DOHH2 (cell line): ENCODE results near the gene RBM17.

Experiments used
- H3F3A ChIP-seq: fragments of 200-600 bp; sonication (generic), shearing (Covaris generic); 2 replicates; pipeline ENCODE4 v1.6.0; 2016; ENCODE audit warnings: antibody characterized with exemption, mild to moderate bottlenecking; ENCODE audit not compliant: control insufficient read depth, insufficient read depth
- H3K27ac ChIP-seq: fragments of 200-600 bp; sonication (generic); 2 replicates; pipeline ENCODE4 v1.5.1; 2014; ENCODE audit warnings: low read depth, mild to moderate bottlenecking, low read length, moderate library complexity
- H3K27me3 ChIP-seq: fragments of 200-600 bp; sonication (generic); 2 replicates; pipeline ENCODE4 v1.6.1; 2014; ENCODE audit warnings: mild to moderate bottlenecking, low read length, mixed read lengths; ENCODE audit not compliant: control insufficient read depth
- H3K36me3 ChIP-seq: fragments of 200-600 bp; sonication (generic); 2 replicates; pipeline ENCODE4 v1.6.1; 2014; ENCODE audit warnings: mild to moderate bottlenecking, low read length, moderate library complexity, mixed read lengths; ENCODE audit not compliant: control insufficient read depth
- H3K4me1 ChIP-seq: fragments of 200-600 bp; sonication (generic); 2 replicates; pipeline ENCODE4 v1.6.1; 2014; ENCODE audit warnings: mild to moderate bottlenecking, low read length, mixed read lengths; ENCODE audit not compliant: control insufficient read depth
- H3K4me2 ChIP-seq: fragments of 200-600 bp; sonication (generic); 2 replicates; pipeline ENCODE4 v1.6.0; 2014; ENCODE audit warnings: mild to moderate bottlenecking, low read length, moderate library complexity
- H3K4me3 ChIP-seq: fragments of 200-600 bp; sonication (generic); 2 replicates; pipeline ENCODE4 v1.5.1; 2014; ENCODE audit warnings: mild to moderate bottlenecking, low read length, mixed read lengths
- H3K79me2 ChIP-seq: fragments of 200-600 bp; sonication (generic); 2 replicates; pipeline ENCODE4 v1.6.1; 2014; ENCODE audit warnings: mild to moderate bottlenecking, low read length, mixed read lengths; ENCODE audit not compliant: control insufficient read depth
- H3K9me2 ChIP-seq: fragments of 200-600 bp; sonication (generic); replicated peaks from 2 replicates; pipeline ENCODE4 v1.6.1; 2014; ENCODE audit warnings: mild to moderate bottlenecking, low read length, mixed read lengths; ENCODE audit not compliant: control insufficient read depth
- H3K9me3 ChIP-seq: fragments of 200-600 bp; sonication (generic); 2 replicates; pipeline ENCODE4 v1.6.1; 2014; ENCODE audit warnings: antibody characterized with exemption, low read length, mixed read lengths; ENCODE audit not compliant: control insufficient read depth, insufficient read depth
- H4K20me1 ChIP-seq: fragments of 200-600 bp; sonication (generic); 2 replicates; pipeline ENCODE4 v1.6.0; 2014; ENCODE audit warnings: low read depth, mild to moderate bottlenecking, antibody characterized with exemption, low read length, moderate library complexity; ENCODE audit not compliant: control insufficient read depth, insufficient read depth
- CTCF ChIP-seq: fragments of 200-600 bp; sonication (generic); IDR thresholded peaks from one replicate; pipeline ENCODE4 v1.5.1; 2014; ENCODE audit warnings: antibody characterized with exemption, mild to moderate bottlenecking, low read depth, low read length; ENCODE audit not compliant: poor library complexity, severe bottlenecking
- EZH2phosphoT487 ChIP-seq: fragments of 200-600 bp; sonication (generic); IDR thresholded peaks from 2 replicates; pipeline ENCODE4 v1.6.1; 2017; ENCODE audit warnings: borderline replicate concordance, mild to moderate bottlenecking, antibody characterized with exemption, low read length, moderate library complexity, mixed read lengths

The RBM17 gene

DNA sequence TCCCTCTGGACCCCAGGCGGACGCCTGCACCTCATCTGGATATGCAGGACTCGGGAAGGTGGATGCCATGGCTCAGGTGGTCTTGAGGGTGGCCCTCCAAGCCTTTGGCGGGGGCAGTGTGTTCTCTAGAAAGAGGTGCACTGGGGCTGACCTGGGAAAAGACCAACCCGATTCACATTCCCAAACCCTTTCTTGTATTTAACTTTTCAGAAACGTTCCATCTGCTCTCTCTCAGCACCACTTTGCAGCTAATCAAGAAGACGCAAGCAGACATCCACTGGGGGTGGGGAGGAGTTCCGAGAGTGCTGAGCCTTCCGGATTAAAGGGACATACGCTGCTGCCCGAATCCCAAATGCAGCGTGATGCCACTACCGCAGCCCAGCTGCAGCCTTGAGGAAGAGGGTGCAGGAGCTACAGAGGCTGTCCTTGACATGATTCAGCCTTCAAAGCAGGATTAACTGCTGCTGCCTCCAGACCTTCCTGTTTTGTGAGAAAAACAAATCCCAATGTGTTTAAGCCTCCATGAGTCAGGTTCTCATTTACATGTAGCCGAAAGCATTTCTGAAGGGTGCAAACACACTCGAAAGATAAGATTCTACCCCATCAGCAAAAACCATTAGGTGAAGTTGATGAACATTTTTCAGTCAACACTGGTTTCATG, 39.9 kb downstream of the RBM17 start:
- H3K9me3 ChIP-seq = no peaks in the 10 kb centered on the region
- H3K27me3 ChIP-seq = peaks cover 50% of the 10 kb centered on the region
- no peaks in the 10 kb centered on the region for H3F3A ChIP-seq
- H3K9me2 ChIP-seq = no peaks in the 10 kb centered on the region
- H3K27ac ChIP-seq = no peak overlapping the region
- H3K36me3 ChIP-seq = no peaks in the 10 kb centered on the region
- no peak for TF ChIP-seq EZH2phosphoT487
- TF ChIP-seq CTCF = no peak
- H3K4me3 ChIP-seq = no peak overlapping the region
- no peaks in the 10 kb centered on the region for H4K20me1 ChIP-seq
- H3K4me1 ChIP-seq = peaks cover 5% of the 10 kb centered on the region; the same call in 1 of the 2 replicates
- no peaks in the 10 kb centered on the region for H3K79me2 ChIP-seq
- no peak overlapping the region for H3K4me2 ChIP-seq

DNA sequence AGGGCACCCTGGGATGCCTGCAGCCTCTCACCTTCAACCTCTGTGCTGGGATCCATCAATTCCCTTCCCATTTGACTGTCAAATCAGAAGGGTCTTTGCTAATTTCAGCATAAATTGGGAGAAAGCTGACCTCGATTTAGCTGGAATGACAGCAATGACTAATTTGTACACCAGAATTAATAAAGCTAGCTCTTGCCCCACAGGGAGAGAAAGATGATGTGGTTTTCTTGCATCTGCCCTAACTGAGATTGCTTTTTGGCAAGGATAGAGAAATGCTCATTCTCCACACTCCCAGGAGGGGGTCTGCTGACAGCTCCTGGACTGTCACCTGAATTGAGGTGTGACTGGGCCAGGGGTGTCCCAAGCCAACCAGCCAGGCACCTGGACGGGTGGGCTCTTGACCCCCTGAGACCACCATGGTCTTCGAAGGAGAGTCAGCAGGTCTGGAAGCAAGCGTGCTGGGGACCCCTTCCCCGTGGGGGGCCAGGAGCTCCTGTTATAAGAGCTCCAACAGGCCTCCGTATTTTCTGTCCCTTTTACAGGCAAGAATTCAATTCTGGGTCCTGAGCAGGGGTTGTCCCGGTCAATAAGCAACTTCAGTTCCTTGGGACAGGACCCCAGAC, 42.1 kb downstream of the RBM17 start:
- TF ChIP-seq EZH2phosphoT487 (no peak), CTCF (no peak)
- Histone ChIP-seq H3K36me3 (no peaks in the 10 kb centered on the region), H3F3A (no peaks in the 10 kb centered on the region), H3K79me2 (no peaks in the 10 kb centered on the region), H4K20me1 (no peaks in the 10 kb centered on the region), H3K9me3 (no peaks in the 10 kb centered on the region), H3K4me1 (peaks cover 10% of the 10 kb centered on the region), H3K9me2 (no peaks in the 10 kb centered on the region), H3K4me2 (no peak overlapping the region), H3K27me3 (peaks cover 59% of the 10 kb centered on the region), H3K27ac (no peak overlapping the region), H3K4me3 (no peak overlapping the region)

GRCh38 chr10:6133331-6134098, 44.7 kb downstream of the RBM17 start:
- no peak overlapping the region for H3K27ac ChIP-seq
- H3K79me2 ChIP-seq = no peaks in the 10 kb centered on the region
- no peaks in the 10 kb centered on the region for H3K36me3 ChIP-seq
- H3K27me3 ChIP-seq = peaks cover 65% of the 10 kb centered on the region
- no peaks in the 10 kb centered on the region for H4K20me1 ChIP-seq
- H3K9me3 ChIP-seq = no peaks in the 10 kb centered on the region
- H3K4me2 ChIP-seq = no peak overlapping the region
- TF ChIP-seq CTCF (no peak), EZH2phosphoT487 (no peak)
- H3K4me1 ChIP-seq = peaks cover 10% of the 10 kb centered on the region
- no peaks in the 10 kb centered on the region for H3K9me2 ChIP-seq
- H3K4me3 ChIP-seq = no peak overlapping the region
- no peaks in the 10 kb centered on the region for H3F3A ChIP-seq
